BJ (cell line): ENCODE data around the gene PRR5L. TPM values are rescaled to one million over a fixed set of nuclear protein-coding genes. Genes with fewer than 3 reads are reported as not detected.

Source experiments
- CTCF ChIA-PET: fragments of 350-600 bp; formaldehyde crosslinking; extraction: SDS; loops from one replicate; lab custom pipeline; 2021; ENCODE audit warnings: antibody characterized with exemption, inconsistent platforms; lab: Yijun Ruan, JAX
- POLR2A ChIA-PET: fragments of 300-600 bp; sonication (Branson Sonifier 250); formaldehyde crosslinking; extraction: SDS; loops from one replicate; lab custom pipeline; 2021; ENCODE audit warnings: antibody characterized with exemption; lab: Charles Lee
- DNase-seq: peaks from one replicate; pipeline ENCODE4 v3.0.0-alpha.2; 2011; ENCODE audit warnings: low read depth
- H3K27me3 ChIP-seq: 2 replicates; pipeline ENCODE4 v1.6.0; 2011; ENCODE audit warnings: low read length; ENCODE audit not compliant: control insufficient read depth, insufficient read depth
- H3K36me3 ChIP-seq: 2 replicates; pipeline ENCODE4 v1.5.1; 2011; ENCODE audit warnings: low read length; ENCODE audit not compliant: control insufficient read depth, insufficient read depth
- H3K4me3 ChIP-seq: 2 replicates; pipeline ENCODE4 v1.5.1; 2011; ENCODE audit warnings: low read depth, mild to moderate bottlenecking, control low read depth, low read length
- polyA plus RNA-seq: library from polyadenylated mRNA; depleted of rRNA; stranded (reverse); fragments of >200 nt; gene quantifications from 2 replicates; pipeline ENCODE4 v1.2.3, GENCODE V29; 2011
- TF ChIP-seq, protein P1 (sequence below): IDR thresholded peaks from 2 replicates; pipeline ENCODE4 v1.5.1; 2011; ENCODE audit warnings: low read depth, mild to moderate bottlenecking, control low read depth, inconsistent platforms, low read length, moderate library complexity; ENCODE audit not compliant: insufficient read depth

PRR5L gene
- polyA plus RNA-seq, 1 experiment, result 13.3 TPM

DNA sequence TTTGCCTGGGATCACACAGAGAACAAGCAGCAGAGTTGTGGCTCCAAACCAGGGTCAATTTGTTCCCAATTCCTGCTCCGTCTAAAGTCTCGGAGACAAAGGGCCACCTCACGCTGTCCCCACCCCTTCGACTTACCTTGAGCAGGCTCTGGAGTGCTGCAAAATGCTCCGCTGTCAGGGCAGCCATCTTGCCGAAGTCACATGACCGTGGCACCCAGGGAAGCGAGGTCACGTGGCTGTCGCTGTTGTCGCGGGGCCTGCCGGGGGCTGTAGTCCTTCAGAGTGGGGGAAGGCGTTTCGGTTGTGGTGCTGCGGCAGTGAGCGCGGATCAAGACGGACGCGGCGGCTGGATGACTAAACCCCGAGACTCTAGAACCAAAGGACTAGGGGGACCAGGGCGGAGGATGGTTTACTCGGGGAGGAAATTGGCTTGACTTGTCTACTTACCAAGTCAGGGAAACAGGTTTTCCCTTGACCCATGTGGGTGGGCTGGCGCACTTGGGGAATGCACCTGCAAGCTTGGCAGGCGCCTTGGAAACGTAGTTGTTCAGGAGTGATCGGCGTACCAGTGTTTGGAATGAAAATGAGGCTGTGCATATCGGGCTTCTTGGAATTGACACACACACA lies 6.7 kb upstream of the PRR5L start, which contains the start of gene COMMD9:
Gene COMMD9, minus strand, starts transcription at position 199 of the 627 bp plus-strand sequence. Its CDS starts 12 bp downstream, at position 187.
- POLR2A ChIA-PET, result no interaction called here
- DNase-seq, result peak; percentile 59
- peak within 1 kb of the TSS; percentile 69 for H3K4me3 ChIP-seq
- TF ChIP-seq, protein P1, sequence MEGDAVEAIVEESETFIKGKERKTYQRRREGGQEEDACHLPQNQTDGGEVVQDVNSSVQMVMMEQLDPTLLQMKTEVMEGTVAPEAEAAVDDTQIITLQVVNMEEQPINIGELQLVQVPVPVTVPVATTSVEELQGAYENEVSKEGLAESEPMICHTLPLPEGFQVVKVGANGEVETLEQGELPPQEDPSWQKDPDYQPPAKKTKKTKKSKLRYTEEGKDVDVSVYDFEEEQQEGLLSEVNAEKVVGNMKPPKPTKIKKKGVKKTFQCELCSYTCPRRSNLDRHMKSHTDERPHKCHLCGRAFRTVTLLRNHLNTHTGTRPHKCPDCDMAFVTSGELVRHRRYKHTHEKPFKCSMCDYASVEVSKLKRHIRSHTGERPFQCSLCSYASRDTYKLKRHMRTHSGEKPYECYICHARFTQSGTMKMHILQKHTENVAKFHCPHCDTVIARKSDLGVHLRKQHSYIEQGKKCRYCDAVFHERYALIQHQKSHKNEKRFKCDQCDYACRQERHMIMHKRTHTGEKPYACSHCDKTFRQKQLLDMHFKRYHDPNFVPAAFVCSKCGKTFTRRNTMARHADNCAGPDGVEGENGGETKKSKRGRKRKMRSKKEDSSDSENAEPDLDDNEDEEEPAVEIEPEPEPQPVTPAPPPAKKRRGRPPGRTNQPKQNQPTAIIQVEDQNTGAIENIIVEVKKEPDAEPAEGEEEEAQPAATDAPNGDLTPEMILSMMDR, result no peak
- CTCF ChIA-PET, result interaction anchor here (1.2 to 12.7 kb wide), 5 partner anchors 11 to 457 kb away, joined by 3 to 205 read pairs (median 13); no protein-coding TSS in a partner anchor
- no peaks in the 10 kb centered on the region for H3K36me3 ChIP-seq
- H3K27me3 ChIP-seq, result no peaks in the 10 kb centered on the region

DNA sequence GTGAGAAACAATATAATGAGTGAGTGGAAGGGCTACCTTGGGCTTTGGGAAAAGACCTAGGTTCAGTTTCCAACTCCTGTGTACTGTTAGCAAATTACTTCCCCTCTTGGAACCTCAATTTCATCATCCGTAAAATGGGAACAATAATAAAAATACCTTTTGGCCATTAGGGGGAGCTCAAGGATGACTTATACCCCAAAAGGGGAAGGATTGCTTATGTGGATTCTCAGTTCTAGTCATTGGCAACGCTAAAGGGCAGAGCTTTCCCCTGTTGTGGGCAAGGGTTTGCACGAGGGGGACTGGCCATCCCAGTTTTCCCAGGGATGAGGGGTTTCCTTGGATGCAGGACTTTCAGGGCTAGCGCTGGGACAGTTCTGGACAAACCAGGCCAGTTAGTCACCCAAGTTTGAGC lies 3.8 kb upstream of the PRR5L start:
- Histone ChIP-seq H3K4me3 (no peak overlapping the region), H3K36me3 (no peaks in the 10 kb centered on the region), H3K27me3 (no peaks in the 10 kb centered on the region)
- POLR2A ChIA-PET, result interaction anchor here (0.6 kb wide), 1 partner anchor 205 kb away, joined by 4 read pairs; no protein-coding TSS in a partner anchor
- DNase-seq, result no peak
- CTCF ChIA-PET, result interaction anchor here (0.6 to 12.7 kb wide), 31 partner anchors 11 to 217 kb away, joined by 3 to 205 read pairs (median 5); partner anchors contain the start of gene TRAF6
- TF ChIP-seq, protein P1, result peak; percentile 45

DNA sequence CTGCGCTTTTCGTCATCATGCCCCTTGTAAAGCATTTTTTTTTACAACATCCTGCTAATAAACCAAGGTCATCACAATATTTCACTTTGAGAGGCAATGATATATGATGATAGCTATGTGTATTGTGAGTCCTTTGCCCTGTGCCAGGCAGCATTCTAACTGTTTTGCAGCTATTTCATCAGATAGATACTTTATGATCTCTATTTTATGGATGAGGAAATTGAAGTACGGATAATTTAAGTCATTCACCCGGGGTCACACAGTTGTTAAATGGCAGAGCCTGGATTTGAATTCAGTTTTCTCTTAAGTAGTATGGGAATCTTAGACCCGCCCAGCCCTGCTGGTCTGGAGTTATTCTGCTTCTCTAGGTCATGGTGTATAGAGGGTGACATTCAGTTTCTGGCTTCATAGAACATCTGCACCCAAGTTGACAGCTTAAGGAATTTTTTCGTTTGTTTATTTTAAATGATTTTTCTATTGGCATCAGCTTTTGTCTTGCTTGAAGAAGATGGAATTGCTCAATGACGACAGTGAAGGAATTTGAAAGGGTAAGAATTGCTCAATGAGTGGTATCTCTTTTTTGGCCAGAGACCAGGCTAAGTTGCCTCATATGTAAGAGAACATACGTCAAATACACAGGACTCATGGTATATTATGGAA lies 926 bp downstream of the PRR5L start:
- DNase-seq, result no peak
- TF ChIP-seq, protein P1, result no peak
- peaks cover 2% of the 10 kb centered on the region for H3K27me3 ChIP-seq
- POLR2A ChIA-PET, result interaction anchor here (0.6 kb wide), 1 partner anchor 79 kb away, joined by 5 read pairs; no protein-coding TSS in a partner anchor
- CTCF ChIA-PET, result interaction anchor here (0.8 to 12.7 kb wide), 5 partner anchors 64 to 197 kb away, joined by 3 to 205 read pairs (median 3); no protein-coding TSS in a partner anchor
- no peaks in the 10 kb centered on the region for H3K36me3 ChIP-seq
- H3K4me3 ChIP-seq, result no peak overlapping the region

DNA sequence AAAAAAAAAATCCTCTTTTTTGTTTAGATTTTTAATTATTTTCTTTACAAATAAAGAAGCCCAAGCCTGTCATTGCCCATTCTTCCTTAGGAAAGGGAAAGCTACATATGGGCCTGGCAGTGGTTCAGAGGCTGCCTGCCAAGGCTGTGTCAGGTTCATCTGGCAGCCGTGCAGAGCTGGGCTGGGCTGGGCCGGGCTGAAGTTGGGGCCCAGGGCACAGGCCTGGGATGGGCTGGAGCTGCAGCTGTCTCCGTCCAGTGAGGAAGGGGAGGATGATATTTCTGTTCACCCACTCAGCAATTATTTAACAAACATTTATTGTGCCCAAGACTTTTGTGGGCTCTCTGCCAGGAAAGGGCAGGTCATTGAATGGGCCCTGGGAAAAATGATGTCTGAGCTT lies 4.6 kb downstream of the PRR5L start:
- ChIA-PET CTCF (interaction anchor here (0.7 to 2.0 kb wide), 6 partner anchors 22 to 208 kb away, joined by 3 to 7 read pairs (median 4); no protein-coding TSS in a partner anchor), POLR2A (interaction anchor here (0.7 kb wide), 1 partner anchor 106 kb away, joined by 3 read pairs; no protein-coding TSS in a partner anchor)
- DNase-seq, result no peak
- H3K4me3 ChIP-seq, result no peak overlapping the region
- no peaks in the 10 kb centered on the region for H3K36me3 ChIP-seq
- TF ChIP-seq, protein P1, result no peak
- H3K27me3 ChIP-seq, result peaks cover 3% of the 10 kb centered on the region

DNA sequence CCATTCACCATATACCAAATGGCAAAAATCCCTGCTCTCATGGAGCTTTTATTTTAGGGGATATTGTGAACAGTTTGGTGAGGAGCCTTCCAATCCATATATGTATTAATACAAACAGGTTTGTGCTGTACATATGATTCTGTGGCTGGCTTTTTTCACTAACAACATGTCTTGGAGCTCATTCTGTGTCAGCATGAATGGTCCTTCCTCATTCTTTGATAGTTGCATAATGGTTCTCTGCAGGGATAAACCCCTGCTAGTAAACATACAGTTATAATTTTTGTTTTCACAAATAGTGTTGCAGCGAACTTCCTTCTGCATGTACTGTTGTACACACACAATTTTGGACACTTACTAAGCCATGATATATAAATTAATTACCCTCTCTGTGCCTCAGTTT lies 8.3 kb downstream of the PRR5L start:
- no peak overlapping the region for H3K4me3 ChIP-seq
- TF ChIP-seq, protein P1, result no peak
- no peak for DNase-seq
- no peaks in the 10 kb centered on the region for H3K36me3 ChIP-seq
- CTCF ChIA-PET, result interaction anchor here (0.7 to 2.3 kb wide), 3 partner anchors 12 to 175 kb away, joined by 4 to 9 read pairs (median 5); no protein-coding TSS in a partner anchor
- peaks cover 4% of the 10 kb centered on the region for H3K27me3 ChIP-seq
- POLR2A ChIA-PET, result no interaction called here
